Pancreas (tissue), 10 donors: ENCODE results near the gene SH3BP4. TPM values are rescaled to one million over a fixed set of nuclear protein-coding genes. Genes with fewer than 3 reads are reported as not detected.

Experiments
- ATAC-seq, 4 donors: fragments of 200-7000 bp; cut with Tn5 transposase; one replicate each; pipeline versions ENCODE4 v1.8.0 to v1.9.1; 2020; ENCODE audit warnings: mild to moderate bottlenecking in 4 of 4, moderate library complexity in 4 of 4
- DNase-seq, 6 donors: peaks; one replicate each; pipeline ENCODE4 v3.0.0-alpha.2; 2020
- FAIRE-seq: peaks from 2 replicates; lab custom pipeline; 2012; peaks lifted over from hg19 to GRCh38; lab: Jason Lieb, UNC
- H3K27ac ChIP-seq, 4 donors: fragments of 200-600 bp; sonication (generic); 1 replicate in 3 of 4; 2 replicates in 1 of 4; pipeline versions ENCODE4 v1.5.0 to v1.8.0; 2020
- H3K27me3 ChIP-seq, 4 donors: fragments of 200-600 bp; one replicate each; pipeline ENCODE4 v1.8.0; 2021
- H3K36me3 ChIP-seq, 3 donors: fragments of 200-600 bp; sonication (generic) in 1 of 3; one replicate each; pipeline versions ENCODE4 v1.5.0 to v1.8.0; 2020 to 2021
- H3K4me1 ChIP-seq, 3 donors: fragments of 200-600 bp; one replicate each; pipeline ENCODE4 v1.8.0; 2021
- H3K4me3 ChIP-seq, 4 donors: fragments of 200-600 bp; sonication (generic) in 2 of 4; one replicate each; pipeline versions ENCODE4 v1.5.0 to v1.8.0; 2020 to 2021
- H3K9me3 ChIP-seq, 4 donors: fragments of 200-600 bp; one replicate each; pipeline ENCODE4 v1.8.0; 2021
- CTCF ChIP-seq, 4 donors: fragments of 200-600 bp; sonication (generic) in 3 of 4; IDR thresholded peaks; one replicate each; pipeline versions ENCODE4 v1.5.0 to v1.8.0; 2021; ENCODE audit warnings: antibody characterized with exemption in 4 of 4
- WGBS, 2 donors: extraction: QIAGEN DNeasy Blood & Tissue Kit; methylation state at CpG; one replicate each; pipeline ENCODE4 v1.1.7; 2013; 5-methylcytosine and 5-hydroxymethylcytosine counted together
- intact Hi-C, 3 donors: fragments of 100-400 bp; cut with DNase I; formaldehyde crosslinking; loops; one replicate each; pipeline versions ENCODE4 v1.11.1 to v1.14.2; 2022
- polyA plus RNA-seq, 2 donors: library from polyadenylated mRNA; stranded (reverse); fragments of 200-250 nt; gene quantifications; one replicate each; pipeline ENCODE4 v1.2.3, GENCODE V29; 2013
- total RNA-seq, 6 donors: library from RNA; stranded (reverse); fragmentation: NEBNext Ultra II Directional in 4 of 6; extraction: Animal tissue kit (Norgen Biotek cat#: 25700) in 4 of 6; gene quantifications; one replicate each; pipeline versions ENCODE4 v1.2.1 to v1.2.4, GENCODE V29; 2021 to 2023
- donor health status: healthy with polysubstance abuse.
- donor health status: DM: no; HTN: no; CAD: no; lungs with moderate emphysema.
- donor health status: DM: no; HTN: no; CAD: no.
- donor health status: control.
- donor health status: control.
- donor health status: Bipolar disorder and iron deficiency.
- donor health status: DM: yes; HTN: yes; CAD: no.
- donor health status: DM: no; HTN: no; CAD: no.
- donor health status: DM: no; HTN: no; CAD: no.
- donor health status: DM: yes; HTN: yes; CAD: no.

Gene SH3BP4
- total and polyA plus RNA-seq, 8 donors: 20.5 to 99.7 (median 62.8) TPM

- TF ChIP-seq CTCF (IDR thresholded peaks at IDR 0.05): no peak
- ATAC-seq (no peak), FAIRE-seq (no peak), DNase-seq (peak in 2 of 6 donors; percentile 21 to 38)
- 91 to 92% methylated on average over 17 of the region's 17 CpGs for WGBS, 2 donors
- Histone ChIP-seq H3K4me1 (peaks cover 48 to 55% (median 54%) of the 10 kb centered on the region in 3 donors), H3K4me3 (no peak overlapping the region), H3K27ac (peak overlapping the region in 1 of 4 donors; percentile 19), H3K9me3 (no peaks in the 10 kb centered on the region), H3K36me3 (no peaks in the 10 kb centered on the region), H3K27me3 (no peaks in the 10 kb centered on the region)
- intact Hi-C loops: no loop called here
Measured at GRCh38 chr2:234985608-234986245, 33.9 kb downstream of the SH3BP4 start.

GRCh38 chr2:234986390-234986789 lies 34.6 kb downstream of the SH3BP4 start:
- ATAC-seq (no peak), DNase-seq (no peak), FAIRE-seq (no peak)
- H3K4me1 ChIP-seq: peaks cover 44 to 53% (median 48%) of the 10 kb centered on the region in 3 donors
- H3K9me3 ChIP-seq: no peaks in the 10 kb centered on the region
- no peak overlapping the region for H3K4me3 ChIP-seq
- no peaks in the 10 kb centered on the region for H3K27me3 ChIP-seq
- peak overlapping the region in 1 of 4 donors; percentile 19 for H3K27ac ChIP-seq
- no peaks in the 10 kb centered on the region for H3K36me3 ChIP-seq
- intact Hi-C loops: no loop called here
- 66 to 70% methylated on average over 7 of the region's 7 CpGs for WGBS, 2 donors
- no peak for TF ChIP-seq CTCF (IDR thresholded peaks at IDR 0.05)

- Histone ChIP-seq H3K27ac (peak overlapping the region in 1 of 4 donors; percentile 19), H3K4me1 (peaks cover 40 to 46% (median 46%) of the 10 kb centered on the region in 3 donors), H3K4me3 (no peak overlapping the region), H3K36me3 (no peaks in the 10 kb centered on the region), H3K9me3 (no peaks in the 10 kb centered on the region), H3K27me3 (no peaks in the 10 kb centered on the region)
- WGBS, 2 donors: 93 to 95% methylated on average over 17 of the region's 17 CpGs
- intact Hi-C loops: no loop called here
- DNase-seq: peak in 1 of 6 donors; percentile 11
- ATAC-seq: no peak
- no peak for FAIRE-seq
- no peak for TF ChIP-seq CTCF (IDR thresholded peaks at IDR 0.05)
Measured at GRCh38 chr2:234986876-234987720, 35.3 kb downstream of the SH3BP4 start.

- Histone ChIP-seq H3K9me3 (no peaks in the 10 kb centered on the region), H3K4me3 (no peak overlapping the region), H3K4me1 (peaks cover 33 to 47% (median 40%) of the 10 kb centered on the region in 3 donors), H3K27me3 (no peaks in the 10 kb centered on the region), H3K27ac (no peak overlapping the region), H3K36me3 (no peaks in the 10 kb centered on the region)
- DNase-seq: no peak
- ATAC-seq: no peak
- intact Hi-C loops: no loop called here
- no peak for TF ChIP-seq CTCF (IDR thresholded peaks at IDR 0.05)
- 97% methylated on average over 7 of the region's 7 CpGs for WGBS, 2 donors
- FAIRE-seq: no peak
Measured at GRCh38 chr2:234987754-234988153, 35.9 kb downstream of the SH3BP4 start.
